Natural killer cell (primary cell): ENCODE results near the gene PIM1. TPM values are rescaled to one million over a fixed set of nuclear protein-coding genes. Genes with fewer than 3 reads are reported as not detected.
A peak's percentile ranks its signal among the peaks of the same experiment; 100 is the strongest.

ENCODE experiments used
- ATAC-seq, 3 donors: fragments of 150-1000 bp in 2 of 3; fragments of 200-7000 bp in 1 of 3; cut with Tn5 transposase; 1 replicate in 1 of 3; 2 replicates in 2 of 3; pipeline ENCODE4 v1.10.0; 2021; ENCODE audit warnings: mild to moderate bottlenecking in 2 of 3, moderate library complexity in 2 of 3
- DNase-seq, 2 donors: peaks; one replicate each; pipeline versions ENCODE4 v3.0.0 to v3.0.0-alpha.2; 2013 to 2021; ENCODE audit warnings: mixed read lengths in 1 of 2
- H3K27ac ChIP-seq: one replicate; pipeline ENCODE4 v1.5.1; 2013; ENCODE audit warnings: mild to moderate bottlenecking, low read length
- H3K27me3 ChIP-seq: one replicate; pipeline ENCODE4 v1.6.1; 2013; ENCODE audit warnings: low read length; ENCODE audit not compliant: control insufficient read depth, insufficient read depth
- H3K36me3 ChIP-seq: one replicate; pipeline ENCODE4 v1.6.1; 2013; ENCODE audit warnings: low read length; ENCODE audit not compliant: control insufficient read depth, insufficient read depth
- H3K4me1 ChIP-seq: one replicate; pipeline ENCODE4 v1.6.1; 2013; ENCODE audit warnings: low read length; ENCODE audit not compliant: control insufficient read depth, insufficient read depth
- H3K4me3 ChIP-seq: one replicate; pipeline ENCODE4 v1.5.1; 2013; ENCODE audit warnings: low read length
- H3K9me3 ChIP-seq: one replicate; pipeline ENCODE4 v1.6.1; 2013; ENCODE audit warnings: low read length; ENCODE audit not compliant: control insufficient read depth, insufficient read depth
- H3K27ac Mint-ChIP-seq, 2 donors: one replicate each; pipeline ENCODE4 v1.8.0; 2022; ENCODE audit warnings: mild to moderate bottlenecking in 2 of 2, mixed read lengths in 2 of 2, moderate library complexity in 1 of 2
- H3K27me3 Mint-ChIP-seq, 2 donors: one replicate each; pipeline ENCODE4 v1.8.0; 2022; ENCODE audit warnings: low read depth in 2 of 2, mixed read lengths in 2 of 2
- H3K36me3 Mint-ChIP-seq: one replicate; pipeline ENCODE4 v1.8.0; 2022; ENCODE audit warnings: mixed read lengths
- H3K4me1 Mint-ChIP-seq, 2 donors: one replicate each; pipeline ENCODE4 v1.8.0; 2022; ENCODE audit warnings: mixed read lengths in 2 of 2
- H3K4me3 Mint-ChIP-seq: one replicate; pipeline ENCODE4 v1.8.0; 2022; ENCODE audit warnings: mild to moderate bottlenecking, moderate library complexity, mixed read lengths
- H3K9me3 Mint-ChIP-seq, 2 donors: one replicate each; pipeline ENCODE4 v1.8.0; 2022; ENCODE audit warnings: mixed read lengths in 2 of 2
- CTCF ChIP-seq: fragments of 200-600 bp; IDR thresholded peaks from one replicate; pipeline ENCODE4 v1.8.0; 2022; ENCODE audit warnings: antibody characterized with exemption
- WGBS: methylation state at CpG from one replicate; pipeline ENCODE4 v1.1.7; 2013; ENCODE audit warnings: missing lambda C conversion rate; ENCODE audit not compliant: insufficient coverage; 5-methylcytosine and 5-hydroxymethylcytosine counted together
- intact Hi-C: fragments of 100-400 bp; cut with micrococcal nuclease; formaldehyde crosslinking; loops from one replicate; pipeline ENCODE4 v1.14.2; 2022
- total RNA-seq, 4 donors: library from RNA; stranded (reverse); fragments of 120-200 nt in 1 of 4; gene quantifications; one replicate each; pipeline versions ENCODE4 v1.2.3 to v1.2.4, GENCODE V29; 2013 to 2022

The PIM1 gene
- total RNA-seq, 3 donors from 2014 or later (not counting 1 experiment from before 2014, with no cell fraction given): 188 to 242 (median 215) TPM

- Mint-ChIP-seq H3K27ac (peak overlapping the region; percentile 95 to 99), H3K36me3 (peaks cover 33% of the 10 kb centered on the region), H3K27me3 (no peaks in the 10 kb centered on the region), H3K9me3 (no peaks in the 10 kb centered on the region), H3K4me3 (peak overlapping the region; percentile 99), H3K4me1 (peaks cover 67 to 71% of the 10 kb centered on the region in 2 donors)
- intact Hi-C loops: loop anchor here (5.0 to 10.0 kb wide), 2 partner anchors 72 to 579 kb away; partner anchors contain the start of gene SRSF3
- Histone ChIP-seq H3K4me3 (peak overlapping the region; percentile 36), H3K27ac (peak overlapping the region; percentile 59), H3K36me3 (peaks cover 45% of the 10 kb centered on the region), H3K27me3 (no peaks in the 10 kb centered on the region), H3K4me1 (peaks cover 55% of the 10 kb centered on the region), H3K9me3 (no peaks in the 10 kb centered on the region)
- 50% methylated on average over 2 of the region's 3 CpGs for WGBS
- ATAC-seq (no peak), DNase-seq (no peak)
- no peak for TF ChIP-seq CTCF
These were observed 4.2 kb downstream of the PIM1 start for GRCh38 chr6:37174196-37174514.

- Mint-ChIP-seq H3K4me3 (peak overlapping the region; percentile 99), H3K27me3 (no peaks in the 10 kb centered on the region), H3K27ac (peak overlapping the region; percentile 95 to 99), H3K9me3 (no peaks in the 10 kb centered on the region), H3K4me1 (peaks cover 64 to 66% of the 10 kb centered on the region in 2 donors), H3K36me3 (peaks cover 33% of the 10 kb centered on the region)
- H3K4me3 ChIP-seq: peak overlapping the region; percentile 36
- intact Hi-C loops: loop anchor here (1.0 to 10.0 kb wide), 3 partner anchors 9 to 580 kb away; partner anchors contain the start of gene SRSF3
- H3K9me3 ChIP-seq: no peaks in the 10 kb centered on the region
- no peaks in the 10 kb centered on the region for H3K27me3 ChIP-seq
- H3K27ac ChIP-seq: peak overlapping the region; percentile 62
- ATAC-seq: no peak
- 57% methylated on average over 7 of the region's 10 CpGs for WGBS
- DNase-seq: no peak
- H3K4me1 ChIP-seq: peaks cover 56% of the 10 kb centered on the region
- H3K36me3 ChIP-seq: peaks cover 45% of the 10 kb centered on the region
- no peak for TF ChIP-seq CTCF
These were observed 4.8 kb downstream of the PIM1 start for GRCh38 chr6:37174515-37175331.

- DNase-seq (peak in 1 of 2 donors; percentile 24), ATAC-seq (no peak)
- peaks cover 45% of the 10 kb centered on the region for H3K36me3 ChIP-seq
- no peaks in the 10 kb centered on the region for H3K9me3 Mint-ChIP-seq
- no peak for TF ChIP-seq CTCF
- peaks cover 65% of the 10 kb centered on the region for H3K4me1 ChIP-seq
- H3K27ac ChIP-seq: peak overlapping the region; percentile 62
- WGBS: 54% methylated on average over 17 of the region's 18 CpGs
- peak overlapping the region; percentile 95 to 99 for H3K27ac Mint-ChIP-seq
- H3K27me3 ChIP-seq: no peaks in the 10 kb centered on the region
- H3K27me3 Mint-ChIP-seq: no peaks in the 10 kb centered on the region
- H3K36me3 Mint-ChIP-seq: peaks cover 33% of the 10 kb centered on the region
- no peaks in the 10 kb centered on the region for H3K9me3 ChIP-seq
- peaks cover 64 to 66% of the 10 kb centered on the region in 2 donors for H3K4me1 Mint-ChIP-seq
- intact Hi-C loops: loop anchor here (1.0 to 10.0 kb wide), 2 partner anchors 8 to 581 kb away; partner anchors contain the start of gene SRSF3
- H3K4me3 Mint-ChIP-seq: peak overlapping the region; percentile 99
- H3K4me3 ChIP-seq: peak overlapping the region; percentile 36
These were observed 5.6 kb downstream of the PIM1 start for GRCh38 chr6:37175332-37176267.
